C4-2B (cell line): ENCODE data around the gene PRH1.

Source experiments
- CTCF ChIP-seq: fragments of 450-650 bp; conservative IDR thresholded peaks from 2 replicates; pipeline ENCODE4 v1.5.1; 2017; ENCODE audit warnings: mild to moderate bottlenecking
- ZFX ChIP-seq: fragments of 450-650 bp; IDR thresholded peaks from 2 replicates; pipeline ENCODE4 v1.6.1; 2017

DNA sequence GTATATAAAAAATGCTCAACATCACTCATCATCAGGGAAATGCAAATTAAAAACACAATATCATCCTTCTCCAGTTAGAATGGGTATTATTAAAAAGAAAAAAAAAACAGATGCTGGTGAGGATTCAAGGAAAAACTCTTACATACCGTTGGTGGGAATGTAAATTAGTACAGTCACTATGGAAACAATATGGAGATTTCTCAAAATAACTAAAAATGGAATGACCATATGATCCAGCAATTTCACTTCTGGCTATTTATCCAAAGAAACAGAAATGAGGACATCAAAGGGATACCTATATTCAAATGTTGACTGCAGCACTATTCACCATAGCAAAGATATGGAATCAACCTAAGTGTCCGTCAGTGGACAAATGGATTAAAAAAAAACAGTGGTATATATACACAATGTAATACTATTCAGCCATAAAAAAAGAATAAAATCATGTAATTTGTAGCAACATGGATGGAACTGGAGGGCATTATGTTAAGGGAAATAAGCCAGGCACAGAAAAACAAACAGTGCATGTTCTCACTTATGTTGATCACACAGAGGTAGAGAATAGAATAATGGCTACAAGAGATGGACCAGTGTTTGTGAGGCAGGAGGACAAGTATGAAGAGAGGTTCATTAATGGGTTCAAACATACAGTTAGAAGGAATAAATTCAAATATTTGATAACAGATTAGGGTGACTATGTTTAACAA is 20.4 kb downstream of the PRH1 start:
- TF ChIP-seq CTCF = no peak
- no peak for TF ChIP-seq ZFX
